HuH-7.5 (cell line): Measurements from ENCODE around the gene NXN.
"Not testable (repeated sequence)": the region's sequence is repeated elsewhere in the genome, so short reads cannot be mapped to it uniquely, and the experiment has no call there.

Experiments used
- DNase-seq: peaks from one replicate; pipeline ENCODE4 v3.0.0; 2011; ENCODE audit warnings: low spot score

NXN gene

GRCh38 chr17:885971-886571 lies 93.5 kb downstream of the NXN start:
- no peak for DNase-seq

- no peak for DNase-seq
These were observed 96.0 kb downstream of the NXN start for GRCh38 chr17:883586-883962.

- DNase-seq, result peak; percentile 28
These were observed 96.6 kb downstream of the NXN start for GRCh38 chr17:882827-883585.

GRCh38 chr17:881778-882177 lies 97.8 kb downstream of the NXN start:
- DNase-seq, result no peak

GRCh38 chr17:880443-881269 lies 98.9 kb downstream of the NXN start:
- no peak for DNase-seq

- peak; percentile 43 for DNase-seq
These were observed 99.8 kb downstream of the NXN start for GRCh38 chr17:879546-880442.

GRCh38 chr17:877630-878029 lies 101.9 kb downstream of the NXN start:
- DNase-seq, result no peak

- no peak for DNase-seq
These were observed 103.3 kb downstream of the NXN start for GRCh38 chr17:876272-876671.

- DNase-seq, result not testable (repeated sequence)
These were observed 105.0 kb downstream of the NXN start for GRCh38 chr17:874590-874989.

GRCh38 chr17:872855-873254 lies 106.7 kb downstream of the NXN start:
- no peak for DNase-seq

- DNase-seq, result no peak
These were observed 107.6 kb downstream of the NXN start for GRCh38 chr17:871751-872519.

- DNase-seq, result no peak
These were observed 109.7 kb downstream of the NXN start for GRCh38 chr17:869567-870525.

- DNase-seq, result no peak
These were observed 110.5 kb downstream of the NXN start for GRCh38 chr17:869086-869485.

- no peak for DNase-seq
These were observed 111.6 kb downstream of the NXN start for GRCh38 chr17:867896-868489.

- DNase-seq, result not testable (repeated sequence)
These were observed 112.3 kb downstream of the NXN start for GRCh38 chr17:867238-867637.

GRCh38 chr17:866568-867103 lies 112.9 kb downstream of the NXN start:
- DNase-seq, result no peak

- DNase-seq, result no peak
These were observed 115.3 kb downstream of the NXN start for GRCh38 chr17:864315-864714.

GRCh38 chr17:863880-864279 lies 115.7 kb downstream of the NXN start:
- no peak for DNase-seq

GRCh38 chr17:862582-862981 lies 117.0 kb downstream of the NXN start:
- DNase-seq, result no peak
